NB4 (cell line): ENCODE measurements around the gene ITPR2.

Experiments used
- MAX ChIP-seq: IDR thresholded peaks from 2 replicates; pipeline ENCODE4 v1.6.1; 2011; ENCODE audit warnings: low read depth, low read length
- MYC ChIP-seq: IDR thresholded peaks from 2 replicates; pipeline ENCODE4 v1.6.1; 2011; ENCODE audit warnings: low read depth, low read length
- POLR2A ChIP-seq: IDR thresholded peaks from 2 replicates; pipeline ENCODE4 v1.6.1; 2011; ENCODE audit warnings: mild to moderate bottlenecking; ENCODE audit not compliant: insufficient read length; ENCODE audit errors: extremely low read depth

DNA sequence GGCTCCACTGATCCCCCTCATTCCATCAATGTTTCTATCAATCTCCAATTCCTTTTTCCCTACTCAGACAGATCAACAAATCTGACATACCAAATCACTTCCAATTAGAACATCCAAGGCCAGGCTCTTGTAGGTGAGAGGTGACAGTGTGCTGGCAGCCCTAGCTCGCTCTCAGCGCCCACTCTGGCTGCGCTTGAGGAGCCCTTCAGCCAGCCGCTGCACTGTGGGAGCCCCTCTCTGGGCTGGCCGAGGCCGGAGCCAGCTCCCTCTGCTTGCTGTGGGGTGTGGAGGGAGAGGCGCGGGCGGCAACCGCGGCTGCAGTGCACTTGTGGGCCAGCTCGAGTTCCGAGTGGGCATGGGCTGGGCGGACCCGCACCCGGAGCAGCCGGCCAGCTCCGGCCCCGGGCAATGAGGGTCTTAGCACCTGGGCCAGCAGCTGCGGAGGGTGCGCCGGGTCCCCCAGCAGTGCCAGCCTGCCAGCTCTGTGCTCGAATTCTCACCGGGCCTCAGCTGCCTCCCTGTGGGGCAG lies 6.0 kb upstream of the ITPR2 start:
- TF ChIP-seq POLR2A (no peak), MYC (no peak), MAX (no peak)
